ENCODE data around the gene KIR2DL1. TPM values are rescaled to one million over a fixed set of nuclear protein-coding genes. Genes with fewer than 3 reads are reported as not detected.
"Not testable (repeated sequence)": the region's sequence is repeated elsewhere in the genome, so short reads cannot be mapped to it uniquely, and the experiment has no call there.

Gene KIR2DL1
- total RNA-seq: under 1 TPM in 1 of 2 donors, not detected in 1; 0.24 TPM

GRCh38 chr19:54769646-54770045 lies at the start of gene KIR2DL1:
Gene KIR2DL1, plus strand, starts transcription at chr19:54769793. Its CDS starts 58 bp downstream, at chr19:54769851.
- H3K27me3 Mint-ChIP-seq (ENCODE audit: low read depth); H3K36me3 Mint-ChIP-seq (ENCODE audit: insufficient read depth in 2 of 2); H3K27ac Mint-ChIP-seq; H3K9me3 Mint-ChIP-seq; H3K4me3 Mint-ChIP-seq; DNase-seq; H3K4me1 Mint-ChIP-seq (ENCODE audit: low read depth); ATAC-seq (replicated peaks in 1 of 2): not testable (repeated sequence)

GRCh38 chr19:54724142-54724541 lies 45.5 kb upstream of the KIR2DL1 start, which contains the start of gene KIR3DL3:
Gene KIR3DL3, plus strand, starts transcription at chr19:54724442. Its CDS starts 55 bp downstream, at chr19:54724497.
- Mint-ChIP-seq H3K4me3 (no peak within 1 kb of the TSS), H3K36me3 (ENCODE audit: insufficient read depth in 2 of 2) (peaks cover 0 to 3% of the 10 kb centered on the region in 2 donors), H3K27me3 (ENCODE audit: low read depth) (peaks cover 8% of the 10 kb centered on the region), H3K27ac (no peak within 1 kb of the TSS), H3K9me3 (peaks cover 3 to 8% of the 10 kb centered on the region in 2 donors), H3K4me1 (ENCODE audit: low read depth) (no peaks in the 10 kb centered on the region)
- ATAC-seq (replicated peaks in 1 of 2) (no peak), DNase-seq (no peak)

DNA sequence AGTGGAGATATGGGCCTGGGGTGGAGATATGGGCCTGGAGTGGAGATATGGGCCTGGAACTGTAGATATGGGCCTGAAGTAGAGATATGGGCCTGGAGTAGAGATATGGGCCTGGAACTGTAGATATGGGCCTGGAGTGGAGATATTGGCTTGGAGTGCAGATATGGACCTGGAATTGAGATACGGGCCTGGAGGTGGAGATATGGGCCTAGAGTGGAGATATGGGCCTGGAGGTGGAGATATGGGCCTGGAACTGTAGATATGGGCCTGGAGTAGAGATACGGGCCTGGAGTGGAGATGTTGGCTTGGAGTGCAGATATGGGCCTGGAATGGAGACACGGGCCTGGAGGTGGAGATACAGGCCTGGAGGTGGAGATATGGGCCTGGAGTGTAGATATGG lies 44.9 kb upstream of the KIR2DL1 start:
- no peaks in the 10 kb centered on the region for H3K4me1 Mint-ChIP-seq (ENCODE audit: low read depth)
- H3K36me3 Mint-ChIP-seq (ENCODE audit: insufficient read depth in 2 of 2): peaks cover 0 to 3% of the 10 kb centered on the region in 2 donors
- ATAC-seq (replicated peaks in 1 of 2) (no peak), DNase-seq (no peak)
- no peak overlapping the region for H3K27ac Mint-ChIP-seq
- H3K4me3 Mint-ChIP-seq: no peak overlapping the region
- H3K9me3 Mint-ChIP-seq: peaks cover 3 to 8% of the 10 kb centered on the region in 2 donors
- H3K27me3 Mint-ChIP-seq (ENCODE audit: low read depth): peaks cover 8% of the 10 kb centered on the region

- H3K9me3 Mint-ChIP-seq: peaks cover 3 to 4% of the 10 kb centered on the region in 2 donors
- no peak overlapping the region for H3K4me3 Mint-ChIP-seq
These were observed 44.3 kb upstream of the KIR2DL1 start for GRCh38 chr19:54725321-54725720.

DNA sequence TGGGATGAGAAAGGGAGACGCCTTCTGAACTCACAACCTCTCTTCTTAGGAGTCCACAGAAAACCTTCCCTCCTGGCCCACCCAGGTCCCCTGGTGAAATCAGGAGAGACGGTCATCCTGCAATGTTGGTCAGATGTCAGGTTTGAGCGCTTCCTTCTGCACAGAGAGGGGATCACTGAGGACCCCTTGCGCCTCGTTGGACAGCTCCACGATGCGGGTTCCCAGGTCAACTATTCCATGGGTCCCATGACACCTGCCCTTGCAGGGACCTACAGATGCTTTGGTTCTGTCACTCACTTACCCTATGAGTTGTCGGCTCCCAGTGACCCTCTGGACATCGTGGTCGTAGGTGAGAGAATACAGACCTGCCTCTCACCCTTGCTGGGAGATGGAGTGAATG lies 42.0 kb upstream of the KIR2DL1 start:
- H3K9me3 Mint-ChIP-seq: peaks cover 2 to 5% of the 10 kb centered on the region in 2 donors
- no peak for DNase-seq
- ATAC-seq (replicated peaks in 1 of 2): no peak
- peaks cover 0 to 1% of the 10 kb centered on the region in 2 donors for H3K36me3 Mint-ChIP-seq (ENCODE audit: insufficient read depth in 2 of 2)
- no peaks in the 10 kb centered on the region for H3K4me1 Mint-ChIP-seq (ENCODE audit: low read depth)
- H3K4me3 Mint-ChIP-seq: no peak overlapping the region
- H3K27me3 Mint-ChIP-seq (ENCODE audit: low read depth): peaks cover 18% of the 10 kb centered on the region
- no peak overlapping the region for H3K27ac Mint-ChIP-seq

More at GRCh38 chr19:54725321-54725720, 44.3 kb upstream of the KIR2DL1 start:
- DNase-seq (no peak), ATAC-seq (replicated peaks in 1 of 2) (no peak)
- H3K36me3 Mint-ChIP-seq (ENCODE audit: insufficient read depth in 2 of 2): peaks cover 0 to 3% of the 10 kb centered on the region in 2 donors
- peaks cover 8% of the 10 kb centered on the region for H3K27me3 Mint-ChIP-seq (ENCODE audit: low read depth)
- H3K4me1 Mint-ChIP-seq (ENCODE audit: low read depth): no peaks in the 10 kb centered on the region
- no peak overlapping the region for H3K27ac Mint-ChIP-seq

DNA sequence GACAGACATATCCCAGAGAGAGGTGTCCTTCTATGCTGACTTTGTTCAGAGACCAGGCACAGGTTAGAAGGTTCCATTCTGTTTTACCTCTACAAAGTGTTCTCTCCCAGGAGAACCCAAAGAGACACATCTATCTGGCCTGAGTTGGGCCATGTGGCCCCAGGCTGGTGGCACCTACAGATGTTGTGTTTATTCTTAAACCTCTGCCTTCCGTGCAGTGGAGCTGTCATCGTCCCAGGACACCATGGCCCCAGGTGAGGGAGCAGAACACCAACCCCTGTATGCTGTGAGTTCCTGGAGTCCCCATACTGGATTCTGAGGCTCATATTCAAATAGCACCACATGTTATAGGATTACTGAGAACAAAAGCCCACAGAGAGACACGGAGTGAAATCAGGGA lies 41.4 kb upstream of the KIR2DL1 start:
- Mint-ChIP-seq H3K9me3 (peaks cover 0 to 6% of the 10 kb centered on the region in 2 donors), H3K4me3 (no peak overlapping the region), H3K4me1 (ENCODE audit: low read depth) (no peaks in the 10 kb centered on the region), H3K36me3 (ENCODE audit: insufficient read depth in 2 of 2) (peaks cover 0 to 1% of the 10 kb centered on the region in 2 donors), H3K27me3 (ENCODE audit: low read depth) (peaks cover 22% of the 10 kb centered on the region), H3K27ac (no peak overlapping the region)
- ATAC-seq (replicated peaks in 1 of 2) (no peak), DNase-seq (no peak)

- H3K9me3 Mint-ChIP-seq: peaks cover 2 to 8% of the 10 kb centered on the region in 2 donors
- DNase-seq (no peak), ATAC-seq (replicated peaks in 1 of 2) (no peak)
- H3K27ac Mint-ChIP-seq: no peak overlapping the region
- H3K4me3 Mint-ChIP-seq: no peak overlapping the region
- no peaks in the 10 kb centered on the region for H3K4me1 Mint-ChIP-seq (ENCODE audit: low read depth)
- H3K36me3 Mint-ChIP-seq (ENCODE audit: insufficient read depth in 2 of 2): peaks cover 0 to 3% of the 10 kb centered on the region in 2 donors
- peaks cover 22% of the 10 kb centered on the region for H3K27me3 Mint-ChIP-seq (ENCODE audit: low read depth)
These were observed 40.0 kb upstream of the KIR2DL1 start for GRCh38 chr19:54729416-54730188.

GRCh38 chr19:54731191-54731590 lies 38.4 kb upstream of the KIR2DL1 start:
- no peak overlapping the region for H3K27ac Mint-ChIP-seq
- no peak overlapping the region for H3K4me3 Mint-ChIP-seq
- H3K9me3 Mint-ChIP-seq: peaks cover 2 to 5% of the 10 kb centered on the region in 2 donors
- H3K27me3 Mint-ChIP-seq (ENCODE audit: low read depth): peaks cover 18% of the 10 kb centered on the region
- H3K4me1 Mint-ChIP-seq (ENCODE audit: low read depth): no peaks in the 10 kb centered on the region
- DNase-seq: no peak
- H3K36me3 Mint-ChIP-seq (ENCODE audit: insufficient read depth in 2 of 2): peaks cover 0 to 3% of the 10 kb centered on the region in 2 donors
- no peak for ATAC-seq (replicated peaks in 1 of 2)

DNA sequence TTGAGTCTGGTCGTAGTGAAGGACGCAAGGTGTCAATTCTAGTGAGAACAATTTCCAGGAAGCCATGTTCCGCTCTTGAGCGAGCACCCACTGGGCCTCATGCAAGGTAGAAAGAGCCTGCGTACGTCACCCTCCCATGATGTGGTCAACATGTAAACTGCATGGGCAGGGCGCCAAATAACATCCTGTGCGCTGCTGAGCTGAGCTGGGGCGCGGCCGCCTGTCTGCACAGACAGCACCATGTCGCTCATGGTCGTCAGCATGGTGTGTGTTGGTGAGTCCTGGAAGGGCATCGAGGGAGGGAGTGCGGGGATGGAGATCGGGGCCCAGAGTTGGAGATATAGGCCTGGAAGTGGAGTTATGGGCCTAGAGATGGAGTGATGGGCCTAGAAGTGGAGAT lies 31.3 kb upstream of the KIR2DL1 start, which contains the start of gene KIR2DL3:
Gene KIR2DL3, plus strand, starts transcription at position 208 of the 400 bp plus-strand sequence. Its CDS starts 33 bp downstream, at position 241.
- not testable (repeated sequence) for H3K4me3 Mint-ChIP-seq; H3K27me3 Mint-ChIP-seq (ENCODE audit: low read depth); H3K4me1 Mint-ChIP-seq (ENCODE audit: low read depth); H3K27ac Mint-ChIP-seq; ATAC-seq (replicated peaks in 1 of 2); H3K9me3 Mint-ChIP-seq; DNase-seq; H3K36me3 Mint-ChIP-seq (ENCODE audit: insufficient read depth in 2 of 2)

DNA sequence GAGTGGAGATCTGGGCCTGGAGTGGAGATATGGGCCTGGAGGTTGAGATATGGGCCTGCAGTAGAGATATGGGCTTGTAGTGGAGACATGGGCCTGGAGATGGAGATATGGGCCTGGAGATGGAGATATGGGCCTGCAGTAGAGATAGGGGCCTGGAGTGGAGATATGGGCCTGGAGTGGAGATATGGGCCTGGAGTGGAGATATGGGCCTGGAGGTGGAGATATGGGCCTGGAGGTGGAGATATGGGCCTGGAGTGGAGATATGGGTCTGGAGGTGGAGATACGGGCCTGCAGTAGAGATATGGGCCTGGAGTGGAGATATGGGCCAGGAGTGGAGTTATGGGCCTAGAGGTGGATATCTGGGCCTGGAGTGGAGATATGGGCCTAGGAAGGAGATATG lies 30.9 kb upstream of the KIR2DL1 start:
- H3K27me3 Mint-ChIP-seq (ENCODE audit: low read depth): peaks cover 7% of the 10 kb centered on the region
- DNase-seq: no peak

DNA sequence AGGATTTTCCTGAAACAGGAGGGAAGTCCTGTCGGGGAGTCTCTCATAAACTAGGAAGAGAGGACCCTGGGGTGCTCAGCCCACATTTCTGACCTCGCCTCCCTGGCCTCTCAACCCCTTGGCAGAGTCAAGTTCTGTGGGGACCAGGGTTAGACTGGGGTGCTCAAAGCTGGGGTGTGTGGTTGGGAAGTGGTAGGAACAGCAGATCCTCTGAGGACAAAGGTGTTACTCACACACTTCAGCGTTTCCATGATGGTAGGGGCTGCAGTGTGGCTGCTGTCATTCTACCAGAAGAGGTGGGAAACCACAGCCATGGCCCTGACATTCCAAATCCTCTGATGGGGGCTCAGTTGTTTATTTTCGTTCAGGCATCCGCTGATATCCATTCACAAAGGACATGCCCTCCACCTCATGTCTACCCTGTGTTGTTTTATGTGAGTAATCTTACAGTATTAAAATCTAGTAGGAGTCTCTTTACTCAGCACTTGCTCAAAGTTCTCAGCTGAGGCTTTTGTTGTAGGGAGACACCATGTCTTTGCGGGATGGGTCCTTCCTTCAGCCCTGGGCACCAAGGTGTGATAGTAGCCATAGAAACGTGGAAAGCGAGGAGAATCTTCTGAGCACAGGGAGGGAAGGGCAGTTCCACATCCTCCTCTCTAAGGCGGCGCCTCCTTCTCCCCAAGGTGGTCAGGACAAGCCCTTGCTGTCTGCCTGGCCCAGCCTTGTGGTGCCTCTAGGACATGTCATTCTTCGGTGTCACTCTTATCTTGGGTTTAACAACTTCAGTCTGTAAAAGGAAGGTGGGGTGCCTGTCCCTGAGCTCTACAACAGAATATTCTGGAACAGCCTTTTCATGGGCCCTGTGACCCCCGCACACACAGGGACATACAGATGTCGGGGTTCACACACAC lies 29.8 kb upstream of the KIR2DL1 start:
- ATAC-seq (replicated peaks in 1 of 2) (no peak), DNase-seq (no peak)
- peaks cover 0 to under 1% of the 10 kb centered on the region in 2 donors for H3K9me3 Mint-ChIP-seq
- peaks cover 7% of the 10 kb centered on the region for H3K27me3 Mint-ChIP-seq (ENCODE audit: low read depth)
- H3K4me1 Mint-ChIP-seq (ENCODE audit: low read depth): no peaks in the 10 kb centered on the region
- H3K27ac Mint-ChIP-seq: no peak overlapping the region
- no peak overlapping the region for H3K4me3 Mint-ChIP-seq
- no peaks in the 10 kb centered on the region for H3K36me3 Mint-ChIP-seq (ENCODE audit: insufficient read depth in 2 of 2)

More for the DNA sequence above, 30.9 kb upstream of the KIR2DL1 start:
- no peak overlapping the region for H3K27ac Mint-ChIP-seq
- ATAC-seq (replicated peaks in 1 of 2): no peak
- H3K36me3 Mint-ChIP-seq (ENCODE audit: insufficient read depth in 2 of 2): peaks cover 0 to 1% of the 10 kb centered on the region in 2 donors
- H3K4me1 Mint-ChIP-seq (ENCODE audit: low read depth): no peaks in the 10 kb centered on the region
- no peak overlapping the region for H3K4me3 Mint-ChIP-seq
- H3K9me3 Mint-ChIP-seq: peaks cover 2% of the 10 kb centered on the region in 2 donors

DNA sequence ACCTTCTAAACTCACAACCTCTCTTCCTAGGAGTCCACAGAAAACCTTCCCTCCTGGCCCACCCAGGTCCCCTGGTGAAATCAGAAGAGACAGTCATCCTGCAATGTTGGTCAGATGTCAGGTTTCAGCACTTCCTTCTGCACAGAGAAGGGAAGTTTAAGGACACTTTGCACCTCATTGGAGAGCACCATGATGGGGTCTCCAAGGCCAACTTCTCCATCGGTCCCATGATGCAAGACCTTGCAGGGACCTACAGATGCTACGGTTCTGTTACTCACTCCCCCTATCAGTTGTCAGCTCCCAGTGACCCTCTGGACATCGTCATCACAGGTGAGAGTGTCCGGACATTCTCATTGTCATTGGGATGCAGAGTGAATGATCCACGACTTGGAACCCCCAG lies 27.6 kb upstream of the KIR2DL1 start:
- not testable (repeated sequence) for H3K27me3 Mint-ChIP-seq (ENCODE audit: low read depth); ATAC-seq (replicated peaks in 1 of 2); H3K4me1 Mint-ChIP-seq (ENCODE audit: low read depth); H3K4me3 Mint-ChIP-seq; H3K9me3 Mint-ChIP-seq; DNase-seq; H3K27ac Mint-ChIP-seq; H3K36me3 Mint-ChIP-seq (ENCODE audit: insufficient read depth in 2 of 2)

GRCh38 chr19:54744080-54744479 lies 25.5 kb upstream of the KIR2DL1 start:
- H3K9me3 Mint-ChIP-seq; H3K27me3 Mint-ChIP-seq (ENCODE audit: low read depth); ATAC-seq (replicated peaks in 1 of 2); H3K27ac Mint-ChIP-seq; H3K4me1 Mint-ChIP-seq (ENCODE audit: low read depth); H3K36me3 Mint-ChIP-seq (ENCODE audit: insufficient read depth in 2 of 2); DNase-seq; H3K4me3 Mint-ChIP-seq: not testable (repeated sequence)

Measured in activated T-cell treated with anti-CD3 and anti-CD28 coated beads, Interleukin-2, amount 50 U/mL, for 72 hours (primary cell).